A673 (cell line): ENCODE results near the gene GALNT10. TPM values are rescaled to one million over a fixed set of nuclear protein-coding genes. Genes with fewer than 3 reads are reported as not detected.

Experiments
- BruUV-seq: library from RNA; stranded (reverse); fragments of 400-500 nt; replicated peaks from 2 replicates; lab custom pipeline; 2021; lab: Mats Ljungman, UMichigan
- CTCF ChIA-PET: fragments of 300-600 bp; sonication (Branson Sonifier 250); formaldehyde crosslinking; loops from one replicate; lab custom pipeline; 2022; ENCODE audit warnings: antibody characterized with exemption; lab: Charles Lee
- POLR2A ChIA-PET: fragments of 300-600 bp; sonication (Branson Sonifier 250); formaldehyde crosslinking; loops from one replicate; lab custom pipeline; 2022; ENCODE audit warnings: antibody characterized with exemption; ENCODE audit not compliant: low non-redundant PET; lab: Charles Lee
- DNase-seq: peaks from one replicate; pipeline ENCODE4 v3.0.0-alpha.2; 2015; ENCODE audit warnings: low spot score
- H3K27ac ChIP-seq: fragments of 200-600 bp; sonication (generic); 2 replicates; pipeline ENCODE4 v1.5.1; 2016; ENCODE audit warnings: mixed run types, low read depth, mild to moderate bottlenecking, mixed read lengths, antibody characterized with exemption, low read length; ENCODE audit not compliant: poor library complexity, severe bottlenecking
- H3K27me3 ChIP-seq: fragments of 200-600 bp; sonication (generic); replicated peaks from 2 replicates; pipeline ENCODE4 v1.6.1; 2017; ENCODE audit warnings: mixed run types, low read depth, mild to moderate bottlenecking, mixed read lengths, antibody characterized with exemption, low read length; ENCODE audit not compliant: insufficient read depth, poor library complexity
- H3K36me3 ChIP-seq: fragments of 200-600 bp; sonication (generic); 2 replicates; pipeline ENCODE4 v1.6.1; 2016; ENCODE audit warnings: mixed run types, mild to moderate bottlenecking, mixed read lengths, antibody characterized with exemption, low read length; ENCODE audit not compliant: insufficient read depth, poor library complexity, severe bottlenecking
- H3K4me1 ChIP-seq: fragments of 200-600 bp; sonication (generic); 2 replicates; pipeline ENCODE4 v1.6.1; 2017; ENCODE audit warnings: mixed run types, mild to moderate bottlenecking, mixed read lengths, antibody characterized with exemption, low read length; ENCODE audit not compliant: insufficient read depth, poor library complexity, severe bottlenecking
- H3K4me3 ChIP-seq: fragments of 200-600 bp; sonication (generic); 2 replicates; pipeline ENCODE4 v1.5.1; 2016; ENCODE audit warnings: low read depth, mixed run types, mild to moderate bottlenecking, mixed read lengths, low read length; ENCODE audit not compliant: poor library complexity, severe bottlenecking
- H3K9me3 ChIP-seq: fragments of 200-600 bp; sonication (generic); 2 replicates; pipeline ENCODE4 v1.6.1; 2016; ENCODE audit warnings: mixed run types, low read depth, mild to moderate bottlenecking, mixed read lengths, antibody characterized with exemption, low read length; ENCODE audit not compliant: poor library complexity, severe bottlenecking
- CTCF ChIP-seq: fragments of 300-800, 200-600 bp; sonication (generic); conservative IDR thresholded peaks from 2 replicates; pipeline ENCODE4 v1.5.1; 2017; ENCODE audit warnings: low read depth, mild to moderate bottlenecking, antibody characterized with exemption, low read length, moderate library complexity, mixed read lengths
- EZH2 ChIP-seq: fragments of 200-600 bp; sonication (generic); IDR thresholded peaks from 2 replicates; pipeline ENCODE4 v1.6.1; 2017; ENCODE audit warnings: borderline replicate concordance, low read depth, mild to moderate bottlenecking, mixed read lengths, antibody characterized with exemption, low read length; ENCODE audit not compliant: poor library complexity, severe bottlenecking
- intact Hi-C: fragments of 100-400 bp; cut with micrococcal nuclease; formaldehyde crosslinking; loops from one replicate; pipeline ENCODE4 v1.10.0; 2022; ENCODE audit not compliant: unreplicated experiment
- total RNA-seq: library from RNA; stranded (reverse); gene quantifications from 2 replicates; pipeline ENCODE4 v1.2.3, GENCODE V29; 2021

GALNT10 gene
- total RNA-seq, 1 experiment from 2014 or later: 17.9 TPM

GRCh38 chr5:154329519-154330040 is 139.0 kb downstream of the GALNT10 start:
- no TSS peak for BruUV-seq
- intact Hi-C loops: no loop called here
- TF ChIP-seq CTCF: no peak
- no peak overlapping the region for H3K27ac ChIP-seq
- no peaks in the 10 kb centered on the region for H3K27me3 ChIP-seq
- CTCF ChIA-PET: no interaction called here
- H3K36me3 ChIP-seq: no peaks in the 10 kb centered on the region
- POLR2A ChIA-PET: no interaction called here
- H3K9me3 ChIP-seq: no peaks in the 10 kb centered on the region
- DNase-seq: no peak
- H3K4me3 ChIP-seq: no peak overlapping the region
- H3K4me1 ChIP-seq: no peaks in the 10 kb centered on the region

GRCh38 chr5:154330097-154330667 is 139.6 kb downstream of the GALNT10 start:
- Histone ChIP-seq H3K36me3 (no peaks in the 10 kb centered on the region), H3K4me3 (no peak overlapping the region), H3K9me3 (no peaks in the 10 kb centered on the region), H3K27me3 (no peaks in the 10 kb centered on the region), H3K27ac (no peak overlapping the region), H3K4me1 (no peaks in the 10 kb centered on the region)
- no peak for TF ChIP-seq CTCF
- TF ChIP-seq EZH2: no peak
- no peak for DNase-seq
- CTCF ChIA-PET: no interaction called here
- POLR2A ChIA-PET: no interaction called here
- intact Hi-C loops: no loop called here
- no TSS peak for BruUV-seq

GRCh38 chr5:154331232-154331631 is 140.7 kb downstream of the GALNT10 start:
- no peaks in the 10 kb centered on the region for H3K9me3 ChIP-seq
- no TSS peak for BruUV-seq
- DNase-seq: no peak
- no peaks in the 10 kb centered on the region for H3K4me1 ChIP-seq
- ChIA-PET POLR2A (no interaction called here), CTCF (no interaction called here)
- no peaks in the 10 kb centered on the region for H3K27me3 ChIP-seq
- intact Hi-C loops: no loop called here
- H3K36me3 ChIP-seq: no peaks in the 10 kb centered on the region
- TF ChIP-seq EZH2 (no peak), CTCF (no peak)
- no peak overlapping the region for H3K27ac ChIP-seq
- H3K4me3 ChIP-seq: no peak overlapping the region
